ENCODE data around the gene HLA-DOB.
A peak's percentile ranks its signal among the peaks of the same experiment; 100 is the strongest.

The HLA-DOB gene

DNA sequence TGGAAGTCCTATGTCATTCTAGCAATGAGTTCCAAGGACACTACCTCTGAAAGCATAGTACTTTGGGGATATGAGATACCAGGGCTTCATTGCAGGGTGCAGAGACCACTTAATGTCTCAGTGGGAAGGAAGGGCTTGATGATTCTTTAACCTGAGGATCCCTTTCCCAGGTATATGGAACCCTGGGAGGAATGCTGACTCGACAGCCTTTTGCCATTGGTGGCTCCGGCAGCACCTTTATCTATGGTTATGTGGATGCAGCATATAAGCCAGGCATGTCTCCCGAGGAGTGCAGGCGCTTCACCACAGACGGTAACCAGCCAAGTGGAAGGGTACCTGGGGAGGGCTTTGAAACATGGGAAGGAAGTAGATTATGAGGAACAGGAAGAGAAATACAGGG, 41.4 kb upstream of the HLA-DOB start:
- Histone ChIP-seq H3K36me3 (ENCODE audit: control insufficient read depth in 1 of 2, insufficient read depth in 2 of 2, low read length in 2 of 2) (no peaks in the 10 kb centered on the region), H3K27me3 (ENCODE audit: insufficient read depth, low read length) (peaks cover 28% of the 10 kb centered on the region), H3K9me3 (ENCODE audit: insufficient read depth, low read depth, low read length) (peaks cover 5% of the 10 kb centered on the region), H3K14ac (ENCODE audit: low read length) (no peak overlapping the region), H3K9ac (ENCODE audit: low read length) (no peak overlapping the region), H2AK5ac (ENCODE audit: low read length) (no peak overlapping the region), H2BK120ac (ENCODE audit: insufficient read depth, low read length, poor library complexity) (no peak overlapping the region), H2BK5ac (ENCODE audit: low read depth, low read length, poor library complexity) (no peak overlapping the region), H3K4me2 (ENCODE audit: low read length) (no peak overlapping the region), H3K18ac (ENCODE audit: low read length) (no peak overlapping the region), H2AFZ (ENCODE audit: insufficient read depth, low read length, poor library complexity) (no peak overlapping the region), H4K12ac (ENCODE audit: low read depth, low read length) (no peak overlapping the region), H2BK12ac (ENCODE audit: low read length) (no peak overlapping the region), H3K4me3 (ENCODE audit: low read depth, low read length) (no peak overlapping the region), H3K79me1 (ENCODE audit: low read length) (no peaks in the 10 kb centered on the region), H3K4ac (ENCODE audit: low read depth, low read length) (no peak overlapping the region), H3K27ac (ENCODE audit: low read depth, low read length) (no peak overlapping the region), H3K23ac (ENCODE audit: low read length) (no peak overlapping the region), H4K8ac (ENCODE audit: low read depth, low read length) (no peak overlapping the region), H4K91ac (ENCODE audit: low read depth, low read length) (no peak overlapping the region), H3K4me1 (ENCODE audit: control insufficient read depth in 1 of 2, insufficient read depth in 2 of 2, low read length in 2 of 2) (peaks cover 6 to 8% of the 10 kb centered on the region in 2 experiments), H3K79me2 (ENCODE audit: control insufficient read depth, insufficient read depth, low read length, poor library complexity) (no peaks in the 10 kb centered on the region)
- WGBS (ENCODE audit: extremely low coverage, insufficient coverage, insufficient read length) = no CpG with 5 or more reads among the region's 5 CpGs
- no peak for DNase-seq

DNA sequence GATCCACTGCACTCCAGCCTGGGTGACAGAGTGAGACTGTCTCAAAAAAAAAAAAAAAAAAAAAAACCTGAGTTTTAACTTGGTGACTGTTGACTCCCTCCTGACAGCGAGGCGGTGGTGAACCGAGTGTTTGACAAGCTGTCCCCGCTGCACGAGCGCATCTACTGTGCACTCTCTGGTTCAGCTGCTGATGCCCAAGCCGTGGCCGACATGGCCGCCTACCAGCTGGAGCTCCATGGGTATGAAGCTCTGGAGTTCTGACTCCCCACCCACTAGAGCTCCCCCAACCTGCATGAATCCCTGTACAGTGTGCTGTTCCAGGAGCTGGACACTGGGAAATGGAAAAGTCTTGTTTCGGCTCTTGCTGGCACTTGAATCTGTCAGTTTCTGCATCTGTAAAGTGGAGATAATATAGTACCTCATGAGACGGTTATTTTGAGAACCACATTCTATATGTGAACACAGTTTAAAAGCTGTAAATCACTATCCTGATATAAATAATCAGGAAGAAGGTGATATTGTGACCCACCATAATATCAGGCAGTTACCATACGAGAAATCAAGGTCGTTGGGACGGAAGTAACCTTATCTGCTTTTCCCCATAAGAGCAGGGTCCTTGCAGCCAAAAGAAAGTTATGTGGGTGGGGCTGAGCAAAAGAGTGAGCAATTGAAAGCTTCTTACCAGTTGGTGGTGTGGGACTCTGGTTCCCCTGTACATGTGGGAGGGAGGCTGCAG, 40.5 kb upstream of the HLA-DOB start:
- no peaks in the 10 kb centered on the region for H3K79me1 ChIP-seq (ENCODE audit: low read length)

DNA sequence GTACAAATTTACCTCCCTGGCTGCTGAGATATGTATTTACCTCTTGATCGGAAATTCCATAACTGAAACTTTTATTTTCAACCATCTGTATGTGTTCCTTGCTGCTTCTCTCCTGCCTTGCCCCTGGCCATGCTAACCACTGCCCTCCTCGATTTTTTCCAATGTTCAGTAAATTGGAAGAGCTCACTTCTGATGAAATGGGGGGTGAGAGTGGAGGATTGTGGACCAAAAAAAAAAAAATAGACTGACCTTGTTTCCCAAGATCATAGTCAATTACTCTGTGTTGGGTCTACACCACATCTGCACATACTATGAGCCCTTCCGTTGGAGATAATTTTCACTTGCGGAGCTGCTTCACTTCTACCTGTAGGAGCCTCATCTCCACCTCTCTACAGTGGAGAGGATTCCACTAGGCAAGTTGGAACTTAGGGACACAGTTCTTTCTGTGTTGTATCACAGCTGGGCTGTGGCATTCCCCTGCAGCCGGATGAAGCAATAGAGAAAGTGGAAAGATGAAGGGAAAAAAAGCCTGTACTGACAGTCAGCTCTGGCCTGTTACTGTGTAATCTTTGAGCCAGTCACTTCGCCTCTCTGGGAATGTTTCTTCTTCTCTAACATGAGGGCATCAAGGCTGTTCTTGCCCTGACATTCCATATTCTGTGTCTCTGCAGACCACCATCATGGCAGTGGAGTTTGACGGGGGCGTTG, 38.8 kb upstream of the HLA-DOB start:
- Histone ChIP-seq H3K79me1 (ENCODE audit: low read length) (no peaks in the 10 kb centered on the region), H2BK5ac (ENCODE audit: low read depth, low read length, poor library complexity) (no peak overlapping the region)
- WGBS (ENCODE audit: extremely low coverage, insufficient coverage, insufficient read length) = no CpG with 5 or more reads among the region's 8 CpGs

More for the DNA sequence above, 40.5 kb upstream of the HLA-DOB start:
- Histone ChIP-seq H3K79me2 (ENCODE audit: control insufficient read depth, insufficient read depth, low read length, poor library complexity) (no peaks in the 10 kb centered on the region), H3K14ac (ENCODE audit: low read length) (no peak overlapping the region), H3K23ac (ENCODE audit: low read length) (no peak overlapping the region), H2BK12ac (ENCODE audit: low read length) (no peak overlapping the region), H3K36me3 (ENCODE audit: control insufficient read depth in 1 of 2, insufficient read depth in 2 of 2, low read length in 2 of 2) (no peaks in the 10 kb centered on the region), H2AK5ac (ENCODE audit: low read length) (no peak overlapping the region), H4K12ac (ENCODE audit: low read depth, low read length) (no peak overlapping the region), H3K4me2 (ENCODE audit: low read length) (no peak overlapping the region), H3K9ac (ENCODE audit: low read length) (no peak overlapping the region), H3K9me3 (ENCODE audit: insufficient read depth, low read depth, low read length) (peaks cover 5% of the 10 kb centered on the region), H4K8ac (ENCODE audit: low read depth, low read length) (no peak overlapping the region), H4K91ac (ENCODE audit: low read depth, low read length) (no peak overlapping the region), H3K4me3 (ENCODE audit: low read depth, low read length) (no peak overlapping the region), H3K4ac (ENCODE audit: low read depth, low read length) (no peak overlapping the region), H3K18ac (ENCODE audit: low read length) (no peak overlapping the region), H3K27me3 (ENCODE audit: insufficient read depth, low read length) (peaks cover 36% of the 10 kb centered on the region), H3K27ac (ENCODE audit: low read depth, low read length) (no peak overlapping the region), H2BK5ac (ENCODE audit: low read depth, low read length, poor library complexity) (no peak overlapping the region), H3K4me1 (ENCODE audit: control insufficient read depth in 1 of 2, insufficient read depth in 2 of 2, low read length in 2 of 2) (peaks cover 15 to 16% of the 10 kb centered on the region in 2 experiments), H2AFZ (ENCODE audit: insufficient read depth, low read length, poor library complexity) (no peak overlapping the region), H2BK120ac (ENCODE audit: insufficient read depth, low read length, poor library complexity) (no peak overlapping the region)
- DNase-seq = no peak
- WGBS (ENCODE audit: extremely low coverage, insufficient coverage, insufficient read length) = no CpG with 5 or more reads among the region's 14 CpGs

DNA sequence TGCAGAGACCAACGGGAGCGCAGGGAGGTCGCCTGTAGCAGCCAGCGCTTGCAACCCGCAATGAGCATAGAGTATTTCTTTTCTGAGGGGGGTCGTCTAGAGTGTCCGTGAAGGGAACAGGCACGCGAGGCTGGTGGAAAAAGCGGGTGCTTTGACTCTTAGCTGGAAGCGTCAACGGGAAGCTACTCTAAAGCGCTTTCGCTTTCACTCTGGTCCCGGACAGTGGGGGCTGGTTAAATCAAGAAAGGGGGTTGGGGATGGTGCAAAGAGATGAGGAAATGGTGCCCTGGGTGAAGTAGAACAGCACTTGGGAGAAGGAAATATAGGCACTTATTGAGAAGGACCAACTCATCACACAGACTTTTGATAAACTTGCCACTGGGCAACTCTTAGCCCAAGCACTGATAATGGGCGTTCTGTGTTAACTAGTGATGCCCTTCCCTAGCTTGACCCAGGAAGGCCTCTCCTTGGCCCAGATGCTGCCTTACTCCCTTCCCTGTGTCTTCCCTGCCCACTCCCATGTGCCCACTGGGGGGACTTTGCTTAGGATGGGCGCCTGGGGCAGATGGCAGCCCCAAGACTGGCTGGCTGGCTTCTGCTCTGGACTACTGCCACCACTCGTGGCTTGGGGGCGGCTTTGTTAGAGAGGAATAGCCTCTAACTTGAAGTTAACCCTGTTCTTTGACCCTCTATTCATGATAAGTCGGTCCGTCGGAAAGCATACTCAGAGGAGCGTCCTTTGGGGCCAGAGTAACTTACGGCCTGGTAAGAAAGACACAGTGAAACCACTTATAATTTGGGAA, 37.8 kb upstream of the HLA-DOB start:
- H3K27me3 ChIP-seq (ENCODE audit: insufficient read depth, low read length) = peaks cover 43% of the 10 kb centered on the region
- H3K14ac ChIP-seq (ENCODE audit: low read length) = no peak overlapping the region
- no peak overlapping the region for H3K23ac ChIP-seq (ENCODE audit: low read length)
- H3K18ac ChIP-seq (ENCODE audit: low read length) = no peak overlapping the region
- peaks cover 17 to 20% of the 10 kb centered on the region in 2 experiments for H3K4me1 ChIP-seq (ENCODE audit: control insufficient read depth in 1 of 2, insufficient read depth in 2 of 2, low read length in 2 of 2)
- H2BK12ac ChIP-seq (ENCODE audit: low read length) = no peak overlapping the region
- H3K4me2 ChIP-seq (ENCODE audit: low read length) = peak overlapping the region; percentile 85
- H3K4me3 ChIP-seq (ENCODE audit: low read depth, low read length) = no peak overlapping the region
- H4K12ac ChIP-seq (ENCODE audit: low read depth, low read length) = no peak overlapping the region
- H3K27ac ChIP-seq (ENCODE audit: low read depth, low read length) = no peak overlapping the region
- no peak overlapping the region for H2AK5ac ChIP-seq (ENCODE audit: low read length)
- no peak overlapping the region for H4K8ac ChIP-seq (ENCODE audit: low read depth, low read length)
- DNase-seq = peak in 1 of 2 donors; percentile 18
- H3K79me2 ChIP-seq (ENCODE audit: control insufficient read depth, insufficient read depth, low read length, poor library complexity) = no peaks in the 10 kb centered on the region
- H2BK120ac ChIP-seq (ENCODE audit: insufficient read depth, low read length, poor library complexity) = no peak overlapping the region
- WGBS (ENCODE audit: extremely low coverage, insufficient coverage, insufficient read length) = no CpG with 5 or more reads among the region's 24 CpGs
- no peaks in the 10 kb centered on the region for H3K36me3 ChIP-seq (ENCODE audit: control insufficient read depth in 1 of 2, insufficient read depth in 2 of 2, low read length in 2 of 2)
- H2BK5ac ChIP-seq (ENCODE audit: low read depth, low read length, poor library complexity) = no peak overlapping the region
- no peak overlapping the region for H4K91ac ChIP-seq (ENCODE audit: low read depth, low read length)
- no peaks in the 10 kb centered on the region for H3K79me1 ChIP-seq (ENCODE audit: low read length)
- no peak overlapping the region for H2AFZ ChIP-seq (ENCODE audit: insufficient read depth, low read length, poor library complexity)
- H3K4ac ChIP-seq (ENCODE audit: low read depth, low read length) = no peak overlapping the region
- no peak overlapping the region for H3K9ac ChIP-seq (ENCODE audit: low read length)
- peaks cover 5% of the 10 kb centered on the region for H3K9me3 ChIP-seq (ENCODE audit: insufficient read depth, low read depth, low read length)

More for the DNA sequence above, 38.8 kb upstream of the HLA-DOB start:
- H2BK120ac ChIP-seq (ENCODE audit: insufficient read depth, low read length, poor library complexity) = no peak overlapping the region
- peaks cover 41% of the 10 kb centered on the region for H3K27me3 ChIP-seq (ENCODE audit: insufficient read depth, low read length)
- no peak overlapping the region for H3K14ac ChIP-seq (ENCODE audit: low read length)
- no peak overlapping the region for H4K12ac ChIP-seq (ENCODE audit: low read depth, low read length)
- H3K27ac ChIP-seq (ENCODE audit: low read depth, low read length) = no peak overlapping the region
- no peak overlapping the region for H2AK5ac ChIP-seq (ENCODE audit: low read length)
- H3K18ac ChIP-seq (ENCODE audit: low read length) = no peak overlapping the region
- peaks cover 5% of the 10 kb centered on the region for H3K9me3 ChIP-seq (ENCODE audit: insufficient read depth, low read depth, low read length)
- H3K4me2 ChIP-seq (ENCODE audit: low read length) = no peak overlapping the region
- H3K4me3 ChIP-seq (ENCODE audit: low read depth, low read length) = no peak overlapping the region
- no peak overlapping the region for H4K8ac ChIP-seq (ENCODE audit: low read depth, low read length)
- no peak overlapping the region for H2BK12ac ChIP-seq (ENCODE audit: low read length)
- no peak overlapping the region for H3K9ac ChIP-seq (ENCODE audit: low read length)
- H2AFZ ChIP-seq (ENCODE audit: insufficient read depth, low read length, poor library complexity) = no peak overlapping the region
- no peak overlapping the region for H3K4ac ChIP-seq (ENCODE audit: low read depth, low read length)
- H3K36me3 ChIP-seq (ENCODE audit: control insufficient read depth in 1 of 2, insufficient read depth in 2 of 2, low read length in 2 of 2) = no peaks in the 10 kb centered on the region
- no peaks in the 10 kb centered on the region for H3K79me2 ChIP-seq (ENCODE audit: control insufficient read depth, insufficient read depth, low read length, poor library complexity)
- H3K4me1 ChIP-seq (ENCODE audit: control insufficient read depth in 1 of 2, insufficient read depth in 2 of 2, low read length in 2 of 2) = peaks cover 17 to 20% of the 10 kb centered on the region in 2 experiments
- DNase-seq = peak; percentile 61 to 72
- H4K91ac ChIP-seq (ENCODE audit: low read depth, low read length) = no peak overlapping the region
- H3K23ac ChIP-seq (ENCODE audit: low read length) = no peak overlapping the region
